ENCODE data around the gene GATA2. TPM values are rescaled to one million over a fixed set of nuclear protein-coding genes. Genes with fewer than 3 reads are reported as not detected.

The GATA2 gene
- total RNA-seq, 2 experiments from 2014 or later, result 0.16 to 0.17 TPM

DNA sequence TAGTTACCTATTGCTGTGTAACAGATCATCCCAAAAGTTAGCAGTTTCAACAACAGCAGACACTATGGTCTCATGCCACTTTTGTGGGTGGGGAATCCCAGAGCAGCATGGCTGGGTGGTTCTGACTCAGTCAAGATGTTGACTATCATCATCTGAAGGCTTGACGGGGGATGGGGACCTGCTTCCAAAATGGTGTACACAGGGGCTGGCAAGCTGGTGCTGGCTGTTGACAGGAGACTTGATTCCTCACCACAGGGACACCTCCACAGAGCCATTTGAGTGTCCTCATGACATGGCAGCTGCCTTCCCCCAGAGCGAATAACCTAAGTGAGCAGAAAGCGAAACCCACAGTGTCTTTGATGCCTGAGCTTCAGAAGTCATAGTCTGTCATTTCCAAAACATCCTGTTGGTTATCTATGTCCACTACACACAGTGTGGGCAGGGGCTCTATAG lies 45.4 kb downstream of the GATA2 start:
- POLR2A ChIA-PET, result no interaction called here
- intact Hi-C loops (cut with DNase I, micrococcal nuclease), result no loop called here
- peaks cover 18% of the 10 kb centered on the region for H3K9me3 Mint-ChIP-seq
- peaks cover 0 to 30% of the 10 kb centered on the region in 2 experiments for H3K9me3 ChIP-seq (ENCODE audit: control insufficient read depth in 1 of 2, insufficient read depth in 1 of 2, low read length in 2 of 2)
- CTCF ChIA-PET, result no interaction called here
- no peaks in the 10 kb centered on the region for H3K27me3 ChIP-seq (ENCODE audit: control insufficient read depth in 1 of 2, insufficient read depth in 2 of 2, low read length in 2 of 2)
- peak in 4 of 14 experiments; percentile 16 to 30 (median 23) for DNase-seq
- no peak overlapping the region for H3K4me3 Mint-ChIP-seq
- H3K36me3 ChIP-seq (ENCODE audit: insufficient read depth, low read length), result no peaks in the 10 kb centered on the region
- H3K36me3 Mint-ChIP-seq (ENCODE audit: low read depth), result peaks cover 6% of the 10 kb centered on the region
- H3K4me3 ChIP-seq (ENCODE audit: low read length), result no peak overlapping the region
- H3K27ac ChIP-seq (ENCODE audit: low read depth in 1 of 2, low read length in 2 of 2), result no peak overlapping the region
- peaks cover 21% of the 10 kb centered on the region for H3K4me1 ChIP-seq (ENCODE audit: insufficient read depth, low read length)
- peak overlapping the region; percentile 19 for H3K27ac Mint-ChIP-seq
- TF ChIP-seq, protein P1, sequence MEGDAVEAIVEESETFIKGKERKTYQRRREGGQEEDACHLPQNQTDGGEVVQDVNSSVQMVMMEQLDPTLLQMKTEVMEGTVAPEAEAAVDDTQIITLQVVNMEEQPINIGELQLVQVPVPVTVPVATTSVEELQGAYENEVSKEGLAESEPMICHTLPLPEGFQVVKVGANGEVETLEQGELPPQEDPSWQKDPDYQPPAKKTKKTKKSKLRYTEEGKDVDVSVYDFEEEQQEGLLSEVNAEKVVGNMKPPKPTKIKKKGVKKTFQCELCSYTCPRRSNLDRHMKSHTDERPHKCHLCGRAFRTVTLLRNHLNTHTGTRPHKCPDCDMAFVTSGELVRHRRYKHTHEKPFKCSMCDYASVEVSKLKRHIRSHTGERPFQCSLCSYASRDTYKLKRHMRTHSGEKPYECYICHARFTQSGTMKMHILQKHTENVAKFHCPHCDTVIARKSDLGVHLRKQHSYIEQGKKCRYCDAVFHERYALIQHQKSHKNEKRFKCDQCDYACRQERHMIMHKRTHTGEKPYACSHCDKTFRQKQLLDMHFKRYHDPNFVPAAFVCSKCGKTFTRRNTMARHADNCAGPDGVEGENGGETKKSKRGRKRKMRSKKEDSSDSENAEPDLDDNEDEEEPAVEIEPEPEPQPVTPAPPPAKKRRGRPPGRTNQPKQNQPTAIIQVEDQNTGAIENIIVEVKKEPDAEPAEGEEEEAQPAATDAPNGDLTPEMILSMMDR (IDR thresholded peaks at IDR 0.05), result no peak
- no peaks in the 10 kb centered on the region for H3K27me3 Mint-ChIP-seq
- no peak for ATAC-seq (ENCODE audit: poor library complexity)
- peaks cover 44% of the 10 kb centered on the region for H3K4me1 Mint-ChIP-seq (ENCODE audit: low read depth)

DNA sequence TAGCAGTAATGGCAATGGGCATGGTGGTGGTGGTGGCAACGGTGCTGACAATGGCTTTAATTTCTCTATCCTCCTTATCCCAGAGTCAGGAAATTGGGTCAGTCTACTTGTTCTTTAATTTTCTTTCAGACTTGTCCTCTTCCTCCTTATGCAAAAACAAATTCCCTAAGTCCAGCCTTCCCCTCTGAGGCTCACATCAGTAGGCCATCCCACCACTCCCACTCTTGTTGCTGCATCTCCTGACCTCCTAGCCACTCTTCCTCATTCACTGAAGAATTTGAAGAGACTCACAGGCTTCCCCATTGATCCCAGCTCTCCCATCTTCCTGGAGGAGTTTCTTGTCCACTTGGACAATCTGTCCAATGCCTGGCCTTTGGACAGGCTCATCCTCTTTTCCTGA lies 46.2 kb downstream of the GATA2 start:
- CTCF ChIA-PET, result no interaction called here
- ATAC-seq (ENCODE audit: poor library complexity) (no peak), DNase-seq (no peak)
- TF ChIP-seq, protein P1 (IDR thresholded peaks at IDR 0.05), result no peak
- POLR2A ChIA-PET, result no interaction called here
- H3K4me1 Mint-ChIP-seq (ENCODE audit: low read depth), result peaks cover 44% of the 10 kb centered on the region
- no peaks in the 10 kb centered on the region for H3K27me3 Mint-ChIP-seq
- H3K9me3 ChIP-seq (ENCODE audit: control insufficient read depth in 1 of 2, insufficient read depth in 1 of 2, low read length in 2 of 2), result peaks cover 0 to 30% of the 10 kb centered on the region in 2 experiments
- intact Hi-C loops (cut with DNase I, micrococcal nuclease), result no loop called here
- no peak overlapping the region for H3K4me3 ChIP-seq (ENCODE audit: low read length)
- no peaks in the 10 kb centered on the region for H3K36me3 ChIP-seq (ENCODE audit: insufficient read depth, low read length)
- H3K27me3 ChIP-seq (ENCODE audit: control insufficient read depth in 1 of 2, insufficient read depth in 2 of 2, low read length in 2 of 2), result no peaks in the 10 kb centered on the region
- H3K27ac Mint-ChIP-seq, result no peak overlapping the region
- peaks cover 6% of the 10 kb centered on the region for H3K36me3 Mint-ChIP-seq (ENCODE audit: low read depth)
- H3K4me3 Mint-ChIP-seq, result no peak overlapping the region
- H3K27ac ChIP-seq (ENCODE audit: low read depth in 1 of 2, low read length in 2 of 2), result no peak overlapping the region
- peaks cover 21% of the 10 kb centered on the region for H3K4me1 ChIP-seq (ENCODE audit: insufficient read depth, low read length)
- H3K9me3 Mint-ChIP-seq, result peaks cover 18% of the 10 kb centered on the region

DNA sequence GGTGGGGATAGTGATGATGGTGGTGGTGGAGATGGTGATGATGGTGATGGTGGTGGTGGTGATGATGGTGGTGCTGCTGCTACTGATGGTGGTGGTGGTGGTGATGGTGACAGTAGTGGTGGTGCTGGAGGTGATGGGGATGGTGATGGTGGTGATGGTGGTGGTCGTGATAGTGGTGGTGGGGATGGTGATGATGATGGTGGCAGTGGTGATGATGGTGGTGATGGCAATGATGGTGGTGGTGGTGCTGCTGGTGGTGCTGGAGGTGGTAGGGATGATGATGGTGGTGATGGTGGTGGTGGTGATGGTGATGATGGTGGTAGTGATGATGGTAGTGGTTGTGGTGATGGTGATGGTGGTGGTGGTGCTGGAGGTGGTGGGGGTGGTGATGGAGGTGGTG lies 47.6 kb downstream of the GATA2 start:
- H3K27ac Mint-ChIP-seq, result no peak overlapping the region
- CTCF ChIA-PET, result no interaction called here

More for the DNA sequence above, 47.6 kb downstream of the GATA2 start:
- no peak overlapping the region for H3K4me3 ChIP-seq (ENCODE audit: low read length)
- POLR2A ChIA-PET, result no interaction called here
- intact Hi-C loops (cut with DNase I, micrococcal nuclease), result no loop called here
- no peaks in the 10 kb centered on the region for H3K36me3 ChIP-seq (ENCODE audit: insufficient read depth, low read length)
- H3K36me3 Mint-ChIP-seq (ENCODE audit: low read depth), result peaks cover 6% of the 10 kb centered on the region
- H3K27me3 Mint-ChIP-seq, result peaks cover 10% of the 10 kb centered on the region
- H3K9me3 ChIP-seq (ENCODE audit: control insufficient read depth in 1 of 2, insufficient read depth in 1 of 2, low read length in 2 of 2), result peaks cover 0 to 22% of the 10 kb centered on the region in 2 experiments
- H3K4me1 Mint-ChIP-seq (ENCODE audit: low read depth), result peaks cover 38% of the 10 kb centered on the region
- H3K27me3 ChIP-seq (ENCODE audit: control insufficient read depth in 1 of 2, insufficient read depth in 2 of 2, low read length in 2 of 2), result no peaks in the 10 kb centered on the region
- ATAC-seq (ENCODE audit: poor library complexity) (no peak), DNase-seq (no peak)
- TF ChIP-seq, protein P1 (IDR thresholded peaks at IDR 0.05), result no peak
- H3K4me3 Mint-ChIP-seq, result no peak overlapping the region
- H3K27ac ChIP-seq (ENCODE audit: low read depth in 1 of 2, low read length in 2 of 2), result no peak overlapping the region
- peaks cover 21% of the 10 kb centered on the region for H3K4me1 ChIP-seq (ENCODE audit: insufficient read depth, low read length)
- peaks cover 15% of the 10 kb centered on the region for H3K9me3 Mint-ChIP-seq

All from CD4-positive, alpha-beta T cell (primary cell).